ENCODE data around the gene KRTAP12-1. TPM values are rescaled to one million over a fixed set of nuclear protein-coding genes. Genes with fewer than 3 reads are reported as not detected.
A peak's percentile ranks its signal among the peaks of the same experiment; 100 is the strongest.
"Not testable (repeated sequence)": the region's sequence is repeated elsewhere in the genome, so short reads cannot be mapped to it uniquely, and the experiment has no call there.

KRTAP12-1 gene
- total RNA-seq, 1 donor from 2014 or later: not detected

GRCh38 chr21:44649521-44650100, 32.4 kb downstream of the KRTAP12-1 start:
- H3K27me3 Mint-ChIP-seq (ENCODE audit: unreplicated experiment): peaks cover 6% of the 10 kb centered on the region
- TF ChIP-seq, protein P1, sequence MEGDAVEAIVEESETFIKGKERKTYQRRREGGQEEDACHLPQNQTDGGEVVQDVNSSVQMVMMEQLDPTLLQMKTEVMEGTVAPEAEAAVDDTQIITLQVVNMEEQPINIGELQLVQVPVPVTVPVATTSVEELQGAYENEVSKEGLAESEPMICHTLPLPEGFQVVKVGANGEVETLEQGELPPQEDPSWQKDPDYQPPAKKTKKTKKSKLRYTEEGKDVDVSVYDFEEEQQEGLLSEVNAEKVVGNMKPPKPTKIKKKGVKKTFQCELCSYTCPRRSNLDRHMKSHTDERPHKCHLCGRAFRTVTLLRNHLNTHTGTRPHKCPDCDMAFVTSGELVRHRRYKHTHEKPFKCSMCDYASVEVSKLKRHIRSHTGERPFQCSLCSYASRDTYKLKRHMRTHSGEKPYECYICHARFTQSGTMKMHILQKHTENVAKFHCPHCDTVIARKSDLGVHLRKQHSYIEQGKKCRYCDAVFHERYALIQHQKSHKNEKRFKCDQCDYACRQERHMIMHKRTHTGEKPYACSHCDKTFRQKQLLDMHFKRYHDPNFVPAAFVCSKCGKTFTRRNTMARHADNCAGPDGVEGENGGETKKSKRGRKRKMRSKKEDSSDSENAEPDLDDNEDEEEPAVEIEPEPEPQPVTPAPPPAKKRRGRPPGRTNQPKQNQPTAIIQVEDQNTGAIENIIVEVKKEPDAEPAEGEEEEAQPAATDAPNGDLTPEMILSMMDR (IDR thresholded peaks at IDR 0.05): no peak
- H3K36me3 Mint-ChIP-seq (ENCODE audit: unreplicated experiment): no peaks in the 10 kb centered on the region
- no peaks in the 10 kb centered on the region for H3K4me1 Mint-ChIP-seq (ENCODE audit: unreplicated experiment)
- DNase-seq (ENCODE audit: extremely low spot score, unreplicated experiment): peak; percentile 77
- H3K27ac Mint-ChIP-seq (ENCODE audit: unreplicated experiment): no peak overlapping the region
- no peak overlapping the region for H3K4me3 Mint-ChIP-seq (ENCODE audit: unreplicated experiment)
- peaks cover 6% of the 10 kb centered on the region for H3K9me3 Mint-ChIP-seq (ENCODE audit: unreplicated experiment)

DNA sequence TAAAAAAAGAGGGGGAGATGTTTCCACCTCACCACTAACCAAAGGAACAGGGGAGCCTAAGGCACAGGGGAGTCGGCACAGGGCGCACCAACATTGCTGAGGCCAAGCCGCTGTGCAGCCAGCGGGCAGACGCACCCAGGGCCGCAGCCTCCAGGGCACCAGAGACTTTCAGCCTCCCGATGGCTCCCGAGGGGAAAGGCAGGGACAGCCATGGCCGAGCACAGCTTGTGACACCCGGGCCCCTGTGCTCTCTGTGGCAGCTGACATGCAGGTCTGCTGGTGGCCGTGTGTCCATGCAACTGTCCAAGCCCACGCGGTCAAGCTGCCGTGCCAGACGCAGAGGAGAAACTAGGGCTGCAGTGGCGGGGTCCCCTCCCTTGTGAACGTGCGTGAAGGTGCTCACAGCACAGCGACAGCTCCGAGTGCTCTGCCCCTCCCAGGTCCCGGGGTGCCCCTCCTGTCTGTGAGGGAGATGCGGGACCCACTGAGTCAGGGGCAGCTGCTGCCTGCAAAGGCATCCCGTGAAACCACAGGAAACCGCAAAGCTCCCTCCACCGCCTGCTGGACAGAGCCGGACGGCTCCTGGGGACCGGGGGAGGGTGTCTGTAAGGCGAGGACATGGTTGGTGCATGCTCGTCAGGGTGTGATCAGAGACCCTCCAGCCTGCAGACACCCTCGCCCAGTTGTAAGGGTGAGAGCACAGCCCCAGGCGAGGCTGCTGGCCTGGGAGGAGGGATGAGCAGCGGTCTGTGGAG, 33.2 kb downstream of the KRTAP12-1 start:
- peaks cover 6% of the 10 kb centered on the region for H3K27me3 Mint-ChIP-seq (ENCODE audit: unreplicated experiment)
- DNase-seq (ENCODE audit: extremely low spot score, unreplicated experiment): peak; percentile 83
- TF ChIP-seq, protein P1 (IDR thresholded peaks at IDR 0.05): no peak
- H3K9me3 Mint-ChIP-seq (ENCODE audit: unreplicated experiment): peaks cover 15% of the 10 kb centered on the region
- H3K27ac Mint-ChIP-seq (ENCODE audit: unreplicated experiment): no peak overlapping the region
- H3K4me1 Mint-ChIP-seq (ENCODE audit: unreplicated experiment): no peaks in the 10 kb centered on the region
- no peak overlapping the region for H3K4me3 Mint-ChIP-seq (ENCODE audit: unreplicated experiment)
- no peaks in the 10 kb centered on the region for H3K36me3 Mint-ChIP-seq (ENCODE audit: unreplicated experiment)

DNA sequence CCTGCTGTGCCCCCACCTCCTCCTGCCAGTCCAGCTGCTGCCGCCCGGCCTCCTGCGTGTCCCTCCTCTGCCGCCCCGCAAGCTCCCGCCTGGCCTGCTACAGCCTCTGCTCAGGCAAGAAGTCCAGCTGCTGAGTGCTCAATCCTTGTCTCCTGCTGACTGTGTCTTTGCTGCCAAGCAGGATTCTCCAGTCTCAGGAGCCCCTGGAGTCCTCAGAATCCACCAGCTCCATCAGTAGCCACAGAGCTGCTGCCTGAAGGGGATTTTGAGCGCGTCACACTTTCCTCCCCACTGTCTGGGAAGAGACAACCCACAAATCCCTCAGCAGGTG, 34.8 kb downstream of the KRTAP12-1 start:
- Mint-ChIP-seq H3K4me3 (ENCODE audit: unreplicated experiment) (no peak overlapping the region), H3K4me1 (ENCODE audit: unreplicated experiment) (no peaks in the 10 kb centered on the region), H3K27me3 (ENCODE audit: unreplicated experiment) (peaks cover 6% of the 10 kb centered on the region), H3K27ac (ENCODE audit: unreplicated experiment) (no peak overlapping the region), H3K36me3 (ENCODE audit: unreplicated experiment) (no peaks in the 10 kb centered on the region), H3K9me3 (ENCODE audit: unreplicated experiment) (peaks cover 20% of the 10 kb centered on the region)
- DNase-seq (ENCODE audit: extremely low spot score, unreplicated experiment): no peak
- TF ChIP-seq, protein P1 (IDR thresholded peaks at IDR 0.05): no peak

GRCh38 chr21:44646366-44647221, 35.4 kb downstream of the KRTAP12-1 start, which contains the start of gene KRTAP10-11:
KRTAP10-11 (plus strand) TSS chr21:44646414; CDS start chr21:44646459, 45 bp downstream.
- H3K27ac Mint-ChIP-seq (ENCODE audit: unreplicated experiment); H3K27me3 Mint-ChIP-seq (ENCODE audit: unreplicated experiment); H3K4me1 Mint-ChIP-seq (ENCODE audit: unreplicated experiment); H3K4me3 Mint-ChIP-seq (ENCODE audit: unreplicated experiment); H3K36me3 Mint-ChIP-seq (ENCODE audit: unreplicated experiment): not testable (repeated sequence)
- DNase-seq (ENCODE audit: extremely low spot score, unreplicated experiment): peak; percentile 75
- H3K9me3 Mint-ChIP-seq (ENCODE audit: unreplicated experiment): peaks cover 22% of the 10 kb centered on the region

DNA sequence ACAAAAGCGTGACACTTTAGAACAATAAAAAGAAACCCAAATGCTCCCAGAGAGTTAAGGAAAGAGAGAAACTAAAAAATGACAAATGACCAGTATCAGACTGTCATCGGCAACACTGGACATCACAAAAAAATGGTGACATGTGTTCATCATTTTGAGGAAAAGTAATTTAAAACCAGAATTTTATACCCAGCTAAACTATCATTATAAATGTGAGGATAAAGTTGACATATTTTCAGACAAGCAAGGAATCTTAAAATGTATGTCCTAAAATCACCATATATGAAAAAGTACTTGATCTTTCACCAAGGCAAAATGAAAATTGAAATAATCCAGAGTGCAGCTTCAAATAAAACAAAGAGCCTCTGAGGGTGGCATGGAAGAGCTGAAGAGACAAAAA, 37.1 kb downstream of the KRTAP12-1 start:
- Mint-ChIP-seq H3K4me1 (ENCODE audit: unreplicated experiment) (no peaks in the 10 kb centered on the region), H3K9me3 (ENCODE audit: unreplicated experiment) (peaks cover 29% of the 10 kb centered on the region)
- DNase-seq (ENCODE audit: extremely low spot score, unreplicated experiment): no peak

More for the DNA sequence above, 37.1 kb downstream of the KRTAP12-1 start:
- no peaks in the 10 kb centered on the region for H3K36me3 Mint-ChIP-seq (ENCODE audit: unreplicated experiment)
- peaks cover 6% of the 10 kb centered on the region for H3K27me3 Mint-ChIP-seq (ENCODE audit: unreplicated experiment)
- TF ChIP-seq, protein P1 (IDR thresholded peaks at IDR 0.05): no peak
- no peak overlapping the region for H3K4me3 Mint-ChIP-seq (ENCODE audit: unreplicated experiment)
- no peak overlapping the region for H3K27ac Mint-ChIP-seq (ENCODE audit: unreplicated experiment)

Measured in osteocyte (in vitro differentiated cells).